ENCODE data around the gene RNF32. TPM values are rescaled to one million over a fixed set of nuclear protein-coding genes. Genes with fewer than 3 reads are reported as not detected.
A peak's percentile ranks its signal among the peaks of the same experiment; 100 is the strongest.

Gene RNF32
- 1 to 10 TPM; 1.3 to 2.0 TPM for total RNA-seq
- polyA plus RNA-seq = 1 to 10 TPM; 1.5 to 2.0 TPM

DNA sequence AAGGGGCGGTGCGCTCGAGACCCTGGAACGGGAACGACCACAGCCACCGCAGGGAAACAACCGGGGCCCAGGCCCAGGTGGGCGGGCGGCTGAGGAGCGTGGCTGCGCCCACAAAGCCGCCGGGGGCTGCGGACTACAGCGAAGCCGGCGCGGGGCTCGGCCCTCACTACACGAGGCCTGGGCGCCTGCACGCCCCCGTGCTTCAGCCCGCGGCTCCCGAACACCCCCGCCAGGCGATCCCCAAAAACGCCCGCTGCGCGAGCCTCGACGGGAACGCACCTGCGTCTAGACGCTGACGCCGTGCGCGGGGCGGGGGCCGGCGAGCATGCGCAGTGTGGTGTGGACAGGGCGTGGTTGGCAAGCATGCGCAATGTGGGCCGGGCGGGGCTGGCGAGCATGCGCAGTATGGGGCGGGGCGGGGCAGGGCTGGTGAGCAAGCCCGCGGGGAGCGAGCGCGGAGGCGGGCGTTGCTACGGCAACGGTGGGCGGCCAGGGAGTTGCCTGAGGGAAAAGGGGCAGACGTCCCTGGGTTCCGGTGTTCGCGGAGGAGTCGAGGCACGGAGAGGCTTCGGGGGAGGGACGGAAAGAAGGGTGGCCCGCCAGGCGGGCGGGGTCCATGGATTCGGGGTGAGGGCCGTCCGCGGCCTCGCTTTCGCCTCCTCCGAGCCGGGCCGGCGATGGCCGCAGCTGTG lies at the start of gene RNF32:
TSS of gene RNF32 (plus strand) at position 518 of the 692 bp plus-strand sequence. CDS start 3,104 bp downstream, outside the sequence.
- peaks cover 0 to 10% (median 5%) of the 10 kb centered on the region in 8 donors for H3K9me3 Mint-ChIP-seq
- POLR2A ChIA-PET (ENCODE audit: partially characterized antibody) = interaction anchor here (1.4 to 2.2 kb wide), 3 partner anchors 17 to 253 kb away, joined by 3 to 15 read pairs (median 5); partner anchors contain the start of gene LMBR1
- peak; percentile 87 to 94 (median 91) for DNase-seq
- H3K4me3 Mint-ChIP-seq = peak within 1 kb of the TSS; percentile 81 to 94 (median 92)
- peaks cover 1 to 3% of the 10 kb centered on the region in 2 donors for H3K36me3 Mint-ChIP-seq
- H3K4me1 ChIP-seq (ENCODE audit: insufficient read depth, low read length) = peaks cover 14% of the 10 kb centered on the region
- CTCF ChIA-PET (ENCODE audit: partially characterized antibody) = interaction anchor here (0.9 kb wide), 1 partner anchor 253 kb away, joined by 3 read pairs; no protein-coding TSS in a partner anchor
- H3K36me3 ChIP-seq (ENCODE audit: insufficient read depth, low read length) = no peaks in the 10 kb centered on the region
- peak within 1 kb of the TSS; percentile 44 to 78 for H3K4me3 ChIP-seq (ENCODE audit: low read length in 2 of 2)
- H3K27me3 ChIP-seq (ENCODE audit: insufficient read depth, low read length) = no peaks in the 10 kb centered on the region
- peak within 1 kb of the TSS; percentile 80 for H3K27ac ChIP-seq (ENCODE audit: low read depth, low read length)
- H3K4me1 Mint-ChIP-seq = peaks cover 3 to 22% (median 12%) of the 10 kb centered on the region in 4 donors
- H3K9me3 ChIP-seq (ENCODE audit: control insufficient read depth in 1 of 2, low read length in 2 of 2) = no peaks in the 10 kb centered on the region
- H3K27ac Mint-ChIP-seq = peak within 1 kb of the TSS; percentile 87 to 98 (median 96)
- intact Hi-C loops (cut with micrococcal nuclease) = loop anchor here (1.0 to 5.0 kb wide), 5 partner anchors 27 to 1714 kb away; partner anchors contain the start of genes LMBR1 and UBE3C
- H3K27me3 Mint-ChIP-seq = peaks cover 0 to 3% of the 10 kb centered on the region in 2 donors

DNA sequence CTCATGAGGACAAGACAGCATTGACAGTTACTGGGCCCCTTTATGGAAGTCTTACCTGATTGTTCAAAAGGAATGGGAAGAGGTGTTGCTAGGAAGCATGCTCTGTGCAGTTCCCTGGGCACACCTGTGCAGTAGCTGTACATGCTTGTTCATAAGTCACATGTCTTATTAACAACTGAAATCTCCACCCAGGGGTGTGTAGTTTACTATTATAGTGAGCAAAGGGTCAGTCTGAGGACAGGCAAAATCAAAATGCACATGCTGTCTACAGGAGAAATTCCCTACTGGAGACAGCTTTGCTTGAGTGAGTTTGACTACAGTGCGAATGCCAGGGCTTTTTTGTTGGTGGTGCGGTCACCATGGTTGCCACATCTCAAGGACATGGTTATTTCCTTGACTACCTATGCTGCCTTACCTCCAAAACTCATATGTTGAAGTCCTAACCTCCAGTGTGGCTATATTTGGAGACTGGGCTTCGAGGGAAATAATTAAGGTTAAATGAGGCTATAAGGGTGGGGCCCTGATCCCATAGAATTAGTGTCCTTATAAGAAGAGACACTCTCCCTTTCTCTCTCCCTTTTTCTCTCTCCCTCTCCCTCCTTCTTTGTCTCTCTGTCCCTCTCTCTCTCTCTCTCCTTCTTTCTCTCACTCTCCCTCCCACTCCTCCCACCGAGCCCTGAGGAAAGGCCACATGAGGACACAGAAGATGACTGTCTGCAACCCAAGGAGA lies 48.3 kb upstream of the RNF32 start:
- Histone ChIP-seq H3K36me3 (ENCODE audit: insufficient read depth, low read length) (no peaks in the 10 kb centered on the region), H3K9me3 (ENCODE audit: control insufficient read depth in 1 of 2, low read length in 2 of 2) (no peaks in the 10 kb centered on the region), H3K4me1 (ENCODE audit: insufficient read depth, low read length) (no peaks in the 10 kb centered on the region), H3K27ac (ENCODE audit: low read depth, low read length) (no peak overlapping the region), H3K4me3 (ENCODE audit: low read length in 2 of 2) (no peak overlapping the region), H3K27me3 (ENCODE audit: insufficient read depth, low read length) (no peaks in the 10 kb centered on the region)
- peaks cover 0 to 1% of the 10 kb centered on the region in 2 donors for H3K36me3 Mint-ChIP-seq
- ChIA-PET POLR2A (ENCODE audit: partially characterized antibody) (no interaction called here), CTCF (ENCODE audit: partially characterized antibody) (interaction anchor here (0.6 kb wide), 1 partner anchor 252 kb away, joined by 3 read pairs; no protein-coding TSS in a partner anchor)
- H3K27ac Mint-ChIP-seq = no peak overlapping the region
- H3K9me3 Mint-ChIP-seq = peaks cover 0 to 20% (median 12%) of the 10 kb centered on the region in 8 donors
- no peak overlapping the region for H3K4me3 Mint-ChIP-seq
- intact Hi-C loops (cut with micrococcal nuclease) = no loop called here
- H3K4me1 Mint-ChIP-seq = no peaks in the 10 kb centered on the region
- no peak for DNase-seq
- H3K27me3 Mint-ChIP-seq = peaks cover 3 to 4% of the 10 kb centered on the region in 2 donors

DNA sequence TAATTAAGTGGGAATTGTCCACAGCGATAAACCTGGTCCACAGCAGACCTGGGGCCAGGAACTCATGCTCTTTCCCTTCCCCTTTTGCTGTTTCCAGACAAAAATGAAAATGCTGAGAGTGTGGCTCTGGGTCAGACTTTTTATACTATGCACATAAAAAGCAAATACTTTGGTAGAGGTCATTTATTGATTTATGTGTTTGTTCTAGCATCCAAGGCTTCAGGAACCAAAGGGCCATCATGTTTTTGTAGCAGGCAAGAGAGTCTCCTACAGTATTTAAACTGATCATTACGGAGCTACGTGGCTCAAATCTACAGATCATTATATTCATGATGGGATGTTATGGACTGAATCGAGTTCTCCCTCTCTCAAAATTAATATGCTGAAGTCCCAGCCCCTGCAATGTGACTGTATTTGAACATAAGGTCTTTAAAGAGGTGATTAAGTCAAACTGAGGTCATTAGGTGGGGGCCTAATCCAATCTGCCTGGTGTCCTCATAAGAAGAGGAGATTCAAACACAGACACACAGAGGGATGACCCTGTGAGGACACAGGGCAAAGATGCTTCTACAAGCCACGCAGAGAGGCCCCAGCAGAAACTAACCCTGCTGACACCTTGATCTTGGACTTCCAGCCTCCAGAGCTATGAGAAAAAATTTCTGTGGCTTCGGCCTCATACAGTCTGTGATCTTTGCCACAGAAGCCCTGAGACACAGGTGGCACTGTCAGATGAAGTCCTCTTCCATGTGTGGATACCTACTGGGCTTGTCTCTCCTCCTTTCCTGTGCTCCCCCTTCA lies 46.1 kb upstream of the RNF32 start:
- CTCF ChIA-PET (ENCODE audit: partially characterized antibody) = no interaction called here
- H3K9me3 Mint-ChIP-seq = peaks cover 0 to 18% (median 12%) of the 10 kb centered on the region in 8 donors

DNA sequence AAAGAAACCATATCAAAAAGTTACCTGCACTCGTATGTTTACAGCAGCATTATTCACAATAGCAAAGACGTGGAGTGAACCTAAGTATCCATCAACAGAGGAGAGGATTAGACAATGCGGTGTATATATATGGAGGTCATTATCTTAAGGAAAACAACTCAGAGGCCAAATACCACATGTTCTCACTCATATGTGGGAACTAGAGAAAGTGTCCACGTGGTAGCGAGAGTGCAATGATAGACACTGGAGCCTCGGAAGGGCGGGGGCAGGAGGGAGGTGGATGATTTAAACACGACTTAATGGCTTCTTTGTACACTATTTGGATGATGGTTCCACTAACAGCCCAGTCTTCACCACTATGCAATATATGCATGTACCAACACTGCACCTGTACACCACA lies 40.1 kb upstream of the RNF32 start:
- ChIA-PET POLR2A (ENCODE audit: partially characterized antibody) (no interaction called here), CTCF (ENCODE audit: partially characterized antibody) (no interaction called here)
- H3K4me1 ChIP-seq (ENCODE audit: insufficient read depth, low read length) = no peaks in the 10 kb centered on the region
- no peak overlapping the region for H3K4me3 ChIP-seq (ENCODE audit: low read length in 2 of 2)
- peaks cover 0 to 4% (median 0%) of the 10 kb centered on the region in 8 donors for H3K9me3 Mint-ChIP-seq
- no peaks in the 10 kb centered on the region for H3K27me3 ChIP-seq (ENCODE audit: insufficient read depth, low read length)
- no peaks in the 10 kb centered on the region for H3K9me3 ChIP-seq (ENCODE audit: control insufficient read depth in 1 of 2, low read length in 2 of 2)
- H3K36me3 ChIP-seq (ENCODE audit: insufficient read depth, low read length) = no peaks in the 10 kb centered on the region
- intact Hi-C loops (cut with micrococcal nuclease) = no loop called here
- peaks cover 8 to 11% of the 10 kb centered on the region in 2 donors for H3K27me3 Mint-ChIP-seq
- no peak overlapping the region for H3K27ac ChIP-seq (ENCODE audit: low read depth, low read length)
- H3K36me3 Mint-ChIP-seq = no peaks in the 10 kb centered on the region
- H3K4me1 Mint-ChIP-seq = no peaks in the 10 kb centered on the region
- no peak for DNase-seq
- H3K27ac Mint-ChIP-seq = no peak overlapping the region
- H3K4me3 Mint-ChIP-seq = no peak overlapping the region

More for the DNA sequence above, 46.1 kb upstream of the RNF32 start:
- Mint-ChIP-seq H3K36me3 (peaks cover 0 to 1% of the 10 kb centered on the region in 2 donors), H3K4me1 (no peaks in the 10 kb centered on the region), H3K4me3 (no peak overlapping the region), H3K27me3 (peaks cover 3 to 6% of the 10 kb centered on the region in 2 donors), H3K27ac (no peak overlapping the region)
- Histone ChIP-seq H3K4me1 (ENCODE audit: insufficient read depth, low read length) (no peaks in the 10 kb centered on the region), H3K36me3 (ENCODE audit: insufficient read depth, low read length) (no peaks in the 10 kb centered on the region), H3K4me3 (ENCODE audit: low read length in 2 of 2) (no peak overlapping the region), H3K27ac (ENCODE audit: low read depth, low read length) (no peak overlapping the region), H3K9me3 (ENCODE audit: control insufficient read depth in 1 of 2, low read length in 2 of 2) (no peaks in the 10 kb centered on the region), H3K27me3 (ENCODE audit: insufficient read depth, low read length) (no peaks in the 10 kb centered on the region)
- DNase-seq = no peak
- POLR2A ChIA-PET (ENCODE audit: partially characterized antibody) = no interaction called here
- intact Hi-C loops (cut with micrococcal nuclease) = no loop called here

DNA sequence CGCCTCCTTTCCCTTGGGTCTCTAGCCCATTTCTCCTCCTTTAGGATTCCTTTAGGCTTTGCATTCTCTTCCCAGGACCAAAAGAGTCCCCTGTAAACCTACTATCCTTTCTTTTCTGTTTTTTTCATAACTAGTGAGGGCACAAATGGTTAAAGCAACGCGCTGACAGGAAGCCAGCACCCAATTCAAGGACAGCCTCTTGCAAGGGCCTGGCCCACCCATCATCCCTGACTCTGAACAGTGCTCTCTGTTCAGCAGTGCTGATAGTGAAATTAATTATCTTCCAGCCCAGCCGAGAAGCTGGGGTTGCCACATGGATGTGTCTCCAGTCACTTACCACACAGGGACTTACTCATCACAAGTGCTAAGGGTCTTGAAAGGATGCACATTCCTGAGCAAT lies 38.3 kb upstream of the RNF32 start:
- Mint-ChIP-seq H3K4me1 (peaks cover 0 to 3% (median 0%) of the 10 kb centered on the region in 4 donors), H3K9me3 (peaks cover 0 to 4% (median 0%) of the 10 kb centered on the region in 8 donors), H3K27me3 (peaks cover 8 to 13% of the 10 kb centered on the region in 2 donors), H3K36me3 (no peaks in the 10 kb centered on the region), H3K4me3 (no peak overlapping the region), H3K27ac (no peak overlapping the region)
- Histone ChIP-seq H3K4me3 (ENCODE audit: low read length in 2 of 2) (no peak overlapping the region), H3K4me1 (ENCODE audit: insufficient read depth, low read length) (no peaks in the 10 kb centered on the region), H3K36me3 (ENCODE audit: insufficient read depth, low read length) (no peaks in the 10 kb centered on the region), H3K9me3 (ENCODE audit: control insufficient read depth in 1 of 2, low read length in 2 of 2) (no peaks in the 10 kb centered on the region), H3K27ac (ENCODE audit: low read depth, low read length) (no peak overlapping the region), H3K27me3 (ENCODE audit: insufficient read depth, low read length) (no peaks in the 10 kb centered on the region)
- ChIA-PET POLR2A (ENCODE audit: partially characterized antibody) (no interaction called here), CTCF (ENCODE audit: partially characterized antibody) (no interaction called here)
- intact Hi-C loops (cut with micrococcal nuclease) = no loop called here
- DNase-seq = no peak

DNA sequence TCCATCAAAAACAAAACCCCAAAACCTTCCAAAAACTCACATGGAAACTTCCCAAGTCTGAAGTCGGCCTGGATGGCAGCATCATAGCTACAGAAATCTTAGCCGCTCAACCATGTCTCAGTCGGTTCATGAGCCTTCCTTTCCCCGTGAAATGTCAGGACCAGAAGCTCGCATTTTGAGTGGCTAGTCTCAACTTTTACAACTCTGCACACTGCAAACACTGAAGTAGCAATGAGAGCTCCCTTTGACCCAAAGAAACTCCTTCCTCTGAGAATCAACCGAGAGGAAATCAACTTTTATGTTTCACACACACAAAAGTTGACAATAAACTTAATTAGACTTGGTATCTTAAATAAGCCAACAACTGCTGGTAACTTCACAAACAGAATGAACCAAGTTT lies 37.6 kb upstream of the RNF32 start:
- H3K27me3 ChIP-seq (ENCODE audit: insufficient read depth, low read length) = no peaks in the 10 kb centered on the region
- ChIA-PET CTCF (ENCODE audit: partially characterized antibody) (no interaction called here), POLR2A (ENCODE audit: partially characterized antibody) (no interaction called here)
- Mint-ChIP-seq H3K36me3 (no peaks in the 10 kb centered on the region), H3K4me1 (peaks cover 0 to 5% (median under 1%) of the 10 kb centered on the region in 4 donors), H3K27ac (no peak overlapping the region), H3K9me3 (peaks cover 0 to 4% (median 0%) of the 10 kb centered on the region in 8 donors), H3K27me3 (peaks cover 8 to 13% of the 10 kb centered on the region in 2 donors), H3K4me3 (no peak overlapping the region)
- no peak overlapping the region for H3K27ac ChIP-seq (ENCODE audit: low read depth, low read length)
- H3K36me3 ChIP-seq (ENCODE audit: insufficient read depth, low read length) = no peaks in the 10 kb centered on the region
- H3K4me1 ChIP-seq (ENCODE audit: insufficient read depth, low read length) = no peaks in the 10 kb centered on the region
- H3K4me3 ChIP-seq (ENCODE audit: low read length in 2 of 2) = no peak overlapping the region
- no peak for DNase-seq
- intact Hi-C loops (cut with micrococcal nuclease) = no loop called here
- no peaks in the 10 kb centered on the region for H3K9me3 ChIP-seq (ENCODE audit: control insufficient read depth in 1 of 2, low read length in 2 of 2)

Measured in CD4-positive, alpha-beta memory T cell (primary cell).